K562 (cell line): ENCODE data around the gene KCNV2. TPM values are rescaled to one million over a fixed set of nuclear protein-coding genes. Genes with fewer than 3 reads are reported as not detected.

Source experiments
- ATAC-seq: fragments of 200-7000 bp; cut with Tn5 transposase; 3 replicates; pipeline ENCODE4 v1.9.1; 2020; ENCODE audit warnings: moderate library complexity
- Bru-seq: library from RNA; stranded (reverse); fragments of 400-500 nt; gene quantifications from one replicate; lab custom pipeline; 2021; lab: Mats Ljungman, UMichigan
- BruChase-seq, 2 experiments: library from RNA; stranded (reverse); fragments of 400-500 nt; gene quantifications; one replicate each; lab custom pipeline; 2021; lab: Mats Ljungman, UMichigan
- BruUV-seq: library from RNA; stranded (reverse); fragments of 400-500 nt; replicated peaks from 2 replicates; lab custom pipeline; 2021; lab: Mats Ljungman, UMichigan
- CTCF ChIA-PET: fragments of 300-600 bp; formaldehyde crosslinking; extraction: SDS; loops from one replicate; lab custom pipeline; 2021; ENCODE audit warnings: low intra/inter-chr PET ratio; lab: Yijun Ruan, JAX
- POLR2A ChIA-PET: fragments of 300-600, 350-650 bp; sonication (Branson Sonifier 250); formaldehyde crosslinking; extraction: SDS; loops from one replicate; lab custom pipeline; 2021; ENCODE audit warnings: antibody characterized with exemption, inconsistent platforms; lab: Yijun Ruan, JAX
- DNase-seq, 4 experiments: peaks; one replicate each; pipeline versions ENCODE4 v3.0.0 to v3.0.0-alpha.2; 2011 to 2018; ENCODE audit warnings: low spot score in 3 of 4, mixed read lengths in 3 of 4; ENCODE audit errors: extremely low read depth in 1 of 4
- FAIRE-seq: peaks from 2 replicates; lab custom pipeline; 2011; peaks lifted over from hg19 to GRCh38; lab: Jason Lieb, UNC
- H2AFZ ChIP-seq: 2 replicates; pipeline ENCODE4 v1.6.0; 2011; ENCODE audit warnings: low read depth, low read length, control low read depth, inconsistent platforms
- H3K27ac ChIP-seq: fragments of 200-600 bp; 3 replicates; pipeline ENCODE4 v1.8.0; 2011; ENCODE audit warnings: low read depth, mild to moderate bottlenecking, control low read depth, inconsistent platforms, low read length, moderate library complexity, mixed read lengths; ENCODE audit errors: extremely low read depth
- H3K27me3 ChIP-seq, 2 experiments: fragments of 300-600 bp in 1 of 2; 2 replicates in 1 of 2; 3 replicates in 1 of 2; pipeline versions ENCODE4 v1.6.0 to v1.8.0; 2011; ENCODE audit warnings: inconsistent platforms in 2 of 2, low read length in 2 of 2, mild to moderate bottlenecking in 1 of 2, mixed read lengths in 1 of 2, moderate library complexity in 1 of 2; ENCODE audit not compliant: control insufficient read depth in 2 of 2, insufficient read depth in 2 of 2
- H3K36me3 ChIP-seq: fragments of 300-600 bp; 3 replicates; pipeline ENCODE4 v1.8.0; 2011; ENCODE audit warnings: mild to moderate bottlenecking, low read length, inconsistent platforms; ENCODE audit not compliant: control insufficient read depth, insufficient read depth
- H3K4me1 ChIP-seq, 2 experiments: fragments of 200-600 bp in 1 of 2; replicated peaks in 1 of 2; 2 replicates in 1 of 2; 3 replicates in 1 of 2; pipeline versions ENCODE4 v1.5.1 to v1.8.0; 2011; ENCODE audit warnings: inconsistent platforms in 2 of 2, low read length in 2 of 2, mild to moderate bottlenecking in 1 of 2, mixed read lengths in 1 of 2, moderate library complexity in 1 of 2; ENCODE audit not compliant: control insufficient read depth in 2 of 2, insufficient read depth in 2 of 2
- H3K4me2 ChIP-seq: 2 replicates; pipeline ENCODE4 v1.6.1; 2011; ENCODE audit warnings: low read length, control low read depth, inconsistent platforms, mixed read lengths; ENCODE audit not compliant: insufficient read depth
- H3K4me3 ChIP-seq: fragments of 200-600 bp; sonication (generic), shearing (Covaris generic); 2 replicates; pipeline ENCODE4 v1.5.1; 2016; ENCODE audit warnings: control low read depth, inconsistent platforms
- H3K79me2 ChIP-seq: fragments of 200-600 bp; 3 replicates; pipeline ENCODE4 v1.8.0; 2011; ENCODE audit warnings: low read length, inconsistent platforms; ENCODE audit not compliant: control insufficient read depth, insufficient read depth
- H3K9ac ChIP-seq, 2 experiments: 2 replicates each; pipeline versions ENCODE4 v1.6.0 to v1.6.1; 2011; ENCODE audit warnings: low read depth in 2 of 2, low read length in 2 of 2, control low read depth in 1 of 2, inconsistent platforms in 1 of 2, mild to moderate bottlenecking in 1 of 2, mixed read lengths in 1 of 2; ENCODE audit not compliant: insufficient read depth in 1 of 2
- H3K9me1 ChIP-seq: one replicate; pipeline ENCODE4 v1.6.0; 2011; ENCODE audit warnings: inconsistent platforms, mild to moderate bottlenecking, low read length, moderate library complexity; ENCODE audit not compliant: control insufficient read depth, insufficient read depth
- H3K9me3 ChIP-seq: replicated peaks from 2 replicates; pipeline ENCODE4 v1.5.1; 2011; ENCODE audit warnings: low read depth, low read length, inconsistent platforms; ENCODE audit not compliant: control insufficient read depth, insufficient read depth
- H4K20me1 ChIP-seq: replicated peaks from 2 replicates; pipeline ENCODE4 v1.6.1; 2011; ENCODE audit warnings: low read length, inconsistent platforms, mixed read lengths; ENCODE audit not compliant: control insufficient read depth, insufficient read depth
- ETV1 ChIP-seq: fragments of 450-650 bp; conservative IDR thresholded peaks from 2 replicates; pipeline ENCODE4 v1.6.1; 2016; ENCODE audit warnings: missing genetic modification characterization, control low read depth, low read depth, missing compliant biosample characterization
- ETV5 ChIP-seq: sonication (generic); formaldehyde crosslinking; IDR thresholded peaks from 2 replicates; pipeline ENCODE4 v1.4.0; 2020; ENCODE audit warnings: low read depth, mild to moderate bottlenecking, missing genetic modification reagents
- MED1 ChIP-seq: sonication (generic); formaldehyde crosslinking; IDR thresholded peaks from 2 replicates; pipeline ENCODE4 v1.8.1; 2023; ENCODE audit warnings: missing genetic modification reagents, borderline replicate concordance
- PHF8 ChIP-seq: fragments of 200-600 bp; sonication (generic); IDR thresholded peaks from 2 replicates; pipeline ENCODE4 v1.6.1; 2012; ENCODE audit warnings: mixed run types, mild to moderate bottlenecking, inconsistent platforms, low read length, moderate library complexity, borderline replicate concordance
- POLR2B ChIP-seq: fragments of 450-650 bp; IDR thresholded peaks from 2 replicates; pipeline ENCODE4 v1.6.1; 2018; ENCODE audit warnings: low read depth; ENCODE audit not compliant: partially characterized antibody
- ZBTB49 ChIP-seq: sonication (generic); formaldehyde crosslinking; IDR thresholded peaks from 2 replicates; pipeline ENCODE4 v1.8.0; 2022; ENCODE audit warnings: missing genetic modification reagents, mild to moderate bottlenecking, borderline replicate concordance
- ZNF740 ChIP-seq, 3 experiments: fragments of 200-800 bp in 1 of 3; sonication (Bioruptor generic) in 1 of 3; sonication (generic) in 1 of 3; formaldehyde crosslinking in 1 of 3; IDR thresholded peaks; 2 replicates each; pipeline versions ENCODE4 v1.6.1 to v1.8.0; 2016 to 2022; ENCODE audit warnings: mild to moderate bottlenecking in 2 of 3, missing compliant biosample characterization in 2 of 3, missing genetic modification characterization in 2 of 3, missing genetic modification reagents in 1 of 3
- WGBS: fragments of 100-300 bp; shearing (Covaris generic); methylation state at CpG from one replicate; pipeline ENCODE4 v1.1.6; 2016; ENCODE audit warnings: low coverage, mixed read lengths; ENCODE audit not compliant: insufficient coverage; ENCODE audit errors: missing lambda C conversion rate; 5-methylcytosine and 5-hydroxymethylcytosine counted together
- in situ Hi-C: fragments of 300-500 bp; cut with MboI; formaldehyde crosslinking; loops from 4 replicates; pipeline ENCODE4 v1.15.0; 2018; ENCODE audit warnings: inconsistent platforms, mixed read lengths
- intact Hi-C: fragments of 100-400 bp; cut with micrococcal nuclease; formaldehyde crosslinking; loops from 2 replicates; pipeline ENCODE4 v1.14.2; 2022
- long read RNA-seq, 3 experiments: library from polyadenylated mRNA in 2 of 3; library from RNA in 1 of 3; unstranded in 2 of 3; stranded (forward) in 1 of 3; transcript quantifications; one replicate each; pipeline ENCODE4 v2.0.0, GENCODE V29; 2019 to 2022
- polyA minus RNA-seq, 3 experiments: library from RNA; depleted of rRNA, polyadenylated mRNA; stranded (reverse); fragments of >200 nt; gene quantifications; 2 replicates each; pipeline ENCODE4 v1.2.3, GENCODE V29; 2011
- polyA plus RNA-seq, 8 experiments: library from polyadenylated mRNA; depleted of rRNA in 4 of 8; stranded (reverse) in 5 of 8; unstranded in 3 of 8; fragments of >200 nt; fragmentation: Nextera tagmentation in 2 of 8; fragmentation: Illumina TruSeq in 1 of 8; extraction: Ambion mirVana in 2 of 8; extraction: Trizol in 1 of 8; gene quantifications; 2 replicates each; pipeline versions ENCODE4 v1.2.1 to v1.2.3, GENCODE V29; 2011 to 2014; ENCODE audit warnings: inconsistent platforms in 1 of 8, missing spikeins in 1 of 8
- total RNA-seq, 7 experiments: library from RNA; depleted of rRNA in 6 of 7; stranded (reverse); fragments of >200 nt in 6 of 7; fragmentation: Illumina TruSeq in 2 of 7; extraction: Trizol in 2 of 7; gene quantifications; 2 replicates each; pipeline versions ENCODE4 v1.2.1 to v1.2.3, GENCODE V29; 2011 to 2021; ENCODE audit warnings: low replicate concordance in 1 of 7

The KCNV2 gene
- total RNA-seq (2011; cell fraction: chromatin; rRNA removed; ENCODE audit: low replicate concordance), result not detected in 2 replicates
- total RNA-seq (2011; cell fraction: nucleolus; rRNA removed), result not detected in 2 replicates
- total RNA-seq (2011; cell fraction: nucleoplasm; rRNA removed), result not detected in 2 replicates
- not detected in 2 replicates for total RNA-seq (2014; rRNA removed)
- not detected in 2 replicates for total RNA-seq (2014; rRNA removed; fragmentation: Illumina TruSeq; extraction: Trizol)
- not detected in 2 replicates for total RNA-seq (2015; rRNA removed; fragmentation: Illumina TruSeq; extraction: Trizol)
- not detected in 2 replicates for total RNA-seq (2021)
- polyA plus RNA-seq (2011; rRNA removed), result not detected in 2 replicates
- not detected in 2 replicates for polyA plus RNA-seq (2011; cell fraction: cytosol; rRNA removed)
- not detected in 2 replicates for polyA plus RNA-seq (2011; cell fraction: nucleus; rRNA removed)
- 0.08 and 0.10 TPM in 2 replicates for polyA plus RNA-seq (2012)
- polyA plus RNA-seq (2014; fragmentation: Illumina TruSeq; extraction: Trizol), result not detected in 2 replicates
- polyA plus RNA-seq (2014; fragmentation: Nextera tagmentation; extraction: Ambion mirVana), result under 1 TPM in 1 of 2 experiments, not detected in 1; 0.03 TPM
- not detected in 2 replicates for polyA plus RNA-seq (2014; rRNA removed)
- not detected in 2 replicates for polyA minus RNA-seq (2011; rRNA and poly(A)+ RNA removed)
- polyA minus RNA-seq (2011; cell fraction: cytosol; rRNA and poly(A)+ RNA removed), result not detected in 2 replicates
- polyA minus RNA-seq (2011; cell fraction: nucleus; rRNA and poly(A)+ RNA removed), result not detected in 2 replicates
- Bru-seq, nascent RNA, result not detected
- not detected for BruChase-seq, experiment 1, labeled RNA remaining after a 2-hour chase
- not detected for BruChase-seq, experiment 2, labeled RNA remaining after a 6-hour chase
- long read RNA-seq, experiment 1, partial matches to known transcripts, result 0 of 1 reads
- long read RNA-seq, experiment 1, other reads (novel, unspliced or antisense), result 1 of 1 reads
- long read RNA-seq, experiment 2, result 0 reads
- long read RNA-seq, experiment 3, result 0 reads

GRCh38 chr9:2717385-2717784 lies at the start of gene KCNV2:
Gene KCNV2 (plus strand): TSS chr9:2717510. CDS start chr9:2717740, 230 bp downstream.
- Histone ChIP-seq H3K36me3 (no peaks in the 10 kb centered on the region), H3K4me3 (no peak within 1 kb of the TSS), H3K27me3 (no peaks in the 10 kb centered on the region), H3K9me3 (no peaks in the 10 kb centered on the region), H3K27ac (no peak within 1 kb of the TSS), H3K4me2 (no peak within 1 kb of the TSS), H3K9me1 (no peaks in the 10 kb centered on the region), H3K4me1 (no peaks in the 10 kb centered on the region), H2AFZ (no peak within 1 kb of the TSS), H3K79me2 (no peaks in the 10 kb centered on the region), H3K9ac (no peak within 1 kb of the TSS), H4K20me1 (no peaks in the 10 kb centered on the region)
- no peak for TF ChIP-seq MED1 (CRISPR knock-in tag)
- TF ChIP-seq ZNF740 (CRISPR knock-in tag; IDR thresholded peaks at IDR 0.05), result no peak
- no peak for TF ChIP-seq ZNF740 (tag; IDR thresholded peaks at IDR 0.05)
- TF ChIP-seq ETV5 (CRISPR knock-in tag), result no peak
- TF ChIP-seq ETV1 (tag), result no peak
- no peak for TF ChIP-seq POLR2B
- TF ChIP-seq PHF8, result no peak
- TF ChIP-seq ZBTB49 (CRISPR knock-in tag), result no peak
- FAIRE-seq, result no peak
- intact Hi-C loops (no loop called here), in situ Hi-C loops (no loop called here)
- 60% methylated on average over 1 of the region's 7 CpGs for WGBS
- no TSS peak for BruUV-seq
- POLR2A ChIA-PET, result no interaction called here
- no peak for ATAC-seq
- DNase-seq, result no peak
- CTCF ChIA-PET, result no interaction called here
